Measurements from ENCODE around the gene ANKUB1. TPM values are rescaled to one million over a fixed set of nuclear protein-coding genes. Genes with fewer than 3 reads are reported as not detected.

Gene ANKUB1
- total RNA-seq, 1 donor, result not detected

DNA sequence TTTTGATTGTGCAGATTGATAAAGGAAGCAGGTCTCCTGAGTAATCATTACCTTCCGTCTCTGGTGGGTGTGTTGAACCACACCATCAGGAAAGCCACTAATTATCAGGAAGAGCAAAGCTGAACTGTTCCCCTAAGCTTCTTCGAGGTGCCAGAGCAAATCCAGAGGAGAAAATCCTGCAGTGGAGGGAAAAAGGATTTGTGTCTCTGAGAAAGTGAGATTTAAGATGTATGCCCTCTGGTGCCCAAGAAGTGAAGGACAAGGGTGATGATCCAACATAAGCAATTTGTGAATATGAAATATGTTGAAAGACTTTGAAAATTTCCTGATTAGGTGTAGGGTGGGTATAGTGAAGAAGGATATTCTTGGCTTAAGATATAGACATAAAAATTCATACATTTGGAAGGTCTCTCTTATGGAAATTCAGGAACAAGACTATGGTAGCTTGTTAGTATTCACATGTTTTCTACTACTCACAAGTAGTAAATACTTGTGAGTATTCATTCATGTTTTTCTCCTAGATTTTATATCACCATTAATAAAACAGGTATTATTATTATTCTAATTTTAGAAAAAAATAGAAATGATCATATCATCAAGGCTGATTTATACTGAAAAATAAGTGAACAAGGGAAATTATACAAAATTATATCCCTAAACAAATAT, 74.8 kb downstream of the ANKUB1 start:
- DNase-seq (ENCODE audit: low read depth), result peak; percentile 86
- TF ChIP-seq, protein P1, sequence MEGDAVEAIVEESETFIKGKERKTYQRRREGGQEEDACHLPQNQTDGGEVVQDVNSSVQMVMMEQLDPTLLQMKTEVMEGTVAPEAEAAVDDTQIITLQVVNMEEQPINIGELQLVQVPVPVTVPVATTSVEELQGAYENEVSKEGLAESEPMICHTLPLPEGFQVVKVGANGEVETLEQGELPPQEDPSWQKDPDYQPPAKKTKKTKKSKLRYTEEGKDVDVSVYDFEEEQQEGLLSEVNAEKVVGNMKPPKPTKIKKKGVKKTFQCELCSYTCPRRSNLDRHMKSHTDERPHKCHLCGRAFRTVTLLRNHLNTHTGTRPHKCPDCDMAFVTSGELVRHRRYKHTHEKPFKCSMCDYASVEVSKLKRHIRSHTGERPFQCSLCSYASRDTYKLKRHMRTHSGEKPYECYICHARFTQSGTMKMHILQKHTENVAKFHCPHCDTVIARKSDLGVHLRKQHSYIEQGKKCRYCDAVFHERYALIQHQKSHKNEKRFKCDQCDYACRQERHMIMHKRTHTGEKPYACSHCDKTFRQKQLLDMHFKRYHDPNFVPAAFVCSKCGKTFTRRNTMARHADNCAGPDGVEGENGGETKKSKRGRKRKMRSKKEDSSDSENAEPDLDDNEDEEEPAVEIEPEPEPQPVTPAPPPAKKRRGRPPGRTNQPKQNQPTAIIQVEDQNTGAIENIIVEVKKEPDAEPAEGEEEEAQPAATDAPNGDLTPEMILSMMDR (IDR thresholded peaks at IDR 0.05; ENCODE audit: insufficient read depth, low read depth, low read length), result peak; percentile 75
- H3K4me3 ChIP-seq (ENCODE audit: low read depth, low read length), result no peak overlapping the region

DNA sequence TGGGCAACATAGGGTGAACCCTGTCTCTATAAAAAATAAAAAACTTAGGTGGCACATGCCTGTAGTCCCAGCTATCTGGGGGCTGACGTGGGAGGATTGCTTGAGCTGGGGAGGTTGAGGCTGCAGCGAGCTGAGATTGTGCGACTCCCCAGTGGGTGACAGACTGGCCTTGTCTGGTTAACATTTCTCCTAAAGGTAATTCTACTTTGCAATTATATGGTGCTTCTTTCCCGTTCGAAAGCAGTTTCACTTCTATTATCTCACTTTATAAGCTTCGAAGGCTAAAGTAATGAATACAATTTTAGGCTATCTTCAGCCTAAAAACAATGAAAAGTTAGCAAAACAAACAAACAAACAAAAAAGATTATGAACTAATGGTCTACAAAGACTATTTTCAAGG, 75.4 kb downstream of the ANKUB1 start:
- no peak overlapping the region for H3K4me3 ChIP-seq (ENCODE audit: low read depth, low read length)
- TF ChIP-seq, protein P1 (IDR thresholded peaks at IDR 0.05; ENCODE audit: insufficient read depth, low read depth, low read length), result no peak
- DNase-seq (ENCODE audit: low read depth), result no peak

DNA sequence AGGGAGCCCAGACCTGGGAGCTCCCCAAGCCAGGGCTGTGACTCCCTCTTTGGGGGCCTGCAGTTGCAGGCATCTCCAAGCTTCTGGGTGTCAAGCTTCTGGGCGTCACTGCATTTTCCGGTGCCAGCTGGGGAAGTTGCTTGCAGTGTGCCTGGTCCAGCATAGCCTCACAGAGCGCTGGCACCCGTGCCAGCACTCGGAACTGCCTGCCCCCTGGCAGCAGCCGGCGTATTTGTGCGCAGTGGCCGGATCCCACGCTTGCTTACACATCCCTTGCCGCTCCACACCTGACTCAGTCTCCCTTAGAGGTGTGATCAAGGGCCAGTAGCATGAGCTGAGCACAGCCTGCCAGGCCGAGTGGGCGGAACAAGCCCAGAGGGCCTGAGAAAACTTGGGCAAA, 77.1 kb downstream of the ANKUB1 start:
- DNase-seq (ENCODE audit: low read depth), result no peak
- TF ChIP-seq, protein P1 (IDR thresholded peaks at IDR 0.05; ENCODE audit: insufficient read depth, low read depth, low read length), result no peak
- no peak overlapping the region for H3K4me3 ChIP-seq (ENCODE audit: low read depth, low read length)

DNA sequence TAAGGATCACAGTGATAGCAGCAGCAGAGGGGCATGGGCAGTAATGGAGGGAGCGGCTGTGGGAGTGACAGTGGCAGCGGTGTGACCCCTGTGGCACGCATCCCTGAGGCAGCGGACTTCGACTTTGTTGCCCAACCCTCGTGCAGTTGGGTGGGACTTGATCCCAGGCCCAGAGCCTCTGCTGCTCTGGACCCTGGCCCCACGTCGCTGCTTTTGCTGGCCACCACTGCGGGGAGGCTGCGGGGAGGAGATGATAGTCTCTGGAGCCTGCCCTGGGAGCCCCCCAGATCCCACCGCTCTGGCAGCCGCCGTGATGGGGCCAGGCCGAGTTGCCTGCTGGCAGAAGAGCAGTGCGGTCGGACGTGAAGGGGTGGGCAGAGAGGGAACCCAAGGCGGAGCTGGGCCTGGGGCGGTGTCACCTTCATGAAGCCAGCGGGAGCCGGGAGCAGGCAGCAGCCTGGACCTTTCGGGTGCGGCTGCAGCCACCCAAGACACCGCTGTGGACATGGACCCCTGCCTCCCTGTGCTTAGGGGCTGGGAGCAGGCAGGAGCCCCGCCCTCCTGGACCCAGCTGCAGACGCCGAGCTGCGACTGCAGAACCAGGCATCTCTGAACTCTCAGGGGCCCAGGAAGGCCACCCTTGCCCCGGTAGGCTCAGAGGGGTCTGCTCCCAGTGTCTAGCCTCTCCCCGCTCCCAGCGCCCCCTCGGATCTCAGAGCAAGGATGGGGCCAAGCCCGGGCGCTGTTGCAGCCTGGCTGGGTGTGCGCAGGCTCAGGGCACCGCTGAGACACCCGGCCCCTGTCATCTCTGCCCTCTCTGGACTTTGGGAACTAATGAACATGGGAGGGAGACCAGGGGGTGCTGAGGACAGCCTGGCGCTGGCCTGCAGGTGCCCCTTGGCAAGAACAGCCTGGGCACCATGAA, 78.4 kb downstream of the ANKUB1 start:
- no peak for DNase-seq (ENCODE audit: low read depth)
- no peak overlapping the region for H3K4me3 ChIP-seq (ENCODE audit: low read depth, low read length)
- TF ChIP-seq, protein P1 (IDR thresholded peaks at IDR 0.05; ENCODE audit: insufficient read depth, low read depth, low read length), result no peak

Small RNAs within 50 kb of the gene (small RNA-seq; reads per million reads assigned to genes)
- gene RNU6-507P, result not detected

Other genes with a start within 250 kb of the ANKUB1 start
- gene WWTR1, start 134.5 kb downstream of the ANKUB1 start, total RNA-seq, result 37.6 and 47.7 TPM in 2 replicates
- 28.3 and 34.5 TPM in 2 replicates for gene COMMD2, start 40.1 kb downstream of the ANKUB1 start, total RNA-seq
- 48.3 and 77.3 TPM in 2 replicates for gene RNF13, start 20.7 kb upstream of the ANKUB1 start, total RNA-seq
- gene PFN2, start 178.3 kb upstream of the ANKUB1 start, total RNA-seq, result 137 and 196 TPM in 2 replicates